GM18861 (cell line): ENCODE data around the gene ZYX.
"Not testable (repeated sequence)": the region's sequence is repeated elsewhere in the genome, so short reads cannot be mapped to it uniquely, and the experiment has no call there.

Experiments
- ATAC-seq: cut with Tn5 transposase; IDR thresholded peaks from one replicate; pipeline ENCODE4 v1.9.1; 2021; ENCODE audit not compliant: unreplicated experiment

Gene ZYX

GRCh38 chr7:143396625-143397556 lies 15.7 kb downstream of the ZYX start:
- no peak for ATAC-seq

GRCh38 chr7:143397710-143398530 lies 16.8 kb downstream of the ZYX start:
- ATAC-seq = no peak

- ATAC-seq = no peak
Observed at GRCh38 chr7:143398616-143399015, 17.5 kb downstream of the ZYX start.

GRCh38 chr7:143399151-143399550 lies 18.0 kb downstream of the ZYX start:
- no peak for ATAC-seq

GRCh38 chr7:143399642-143400041 lies 18.5 kb downstream of the ZYX start:
- ATAC-seq = no peak

GRCh38 chr7:143401265-143401664 lies 20.1 kb downstream of the ZYX start:
- no peak for ATAC-seq

- ATAC-seq = not testable (repeated sequence)
Observed at GRCh38 chr7:143402233-143402632, 21.1 kb downstream of the ZYX start.

- ATAC-seq = no peak
Observed at GRCh38 chr7:143405173-143406001, 24.2 kb downstream of the ZYX start.

- no peak for ATAC-seq
Observed at GRCh38 chr7:143406002-143406357, 24.8 kb downstream of the ZYX start.

GRCh38 chr7:143407287-143408251 lies 26.4 kb downstream of the ZYX start:
- no peak for ATAC-seq

- ATAC-seq = no peak
Observed at GRCh38 chr7:143408252-143408685, 27.1 kb downstream of the ZYX start.

- ATAC-seq = no peak
Observed at GRCh38 chr7:143408686-143409561, 27.8 kb downstream of the ZYX start, which contains the start of gene EPHA1. EPHA1 (minus strand) TSS chr7:143408856; CDS start chr7:143408805, 51 bp downstream.

GRCh38 chr7:143410521-143411004 lies 29.4 kb downstream of the ZYX start:
- no peak for ATAC-seq

GRCh38 chr7:143411976-143412708 lies 31.0 kb downstream of the ZYX start:
- ATAC-seq = no peak

- ATAC-seq = no peak
Observed at GRCh38 chr7:143413123-143413522, 32.0 kb downstream of the ZYX start.

- ATAC-seq = not testable (repeated sequence)
Observed at GRCh38 chr7:143415209-143415608, 34.1 kb downstream of the ZYX start.

GRCh38 chr7:143415742-143416397 lies 34.7 kb downstream of the ZYX start:
- ATAC-seq = no peak
